Hepatocyte (in vitro differentiated cells): ENCODE data around the gene SMG7. TPM values are rescaled to one million over a fixed set of nuclear protein-coding genes. Genes with fewer than 3 reads are reported as not detected.

Source experiments
- DNase-seq: peaks from one replicate; pipeline ENCODE4 v3.0.0-alpha.2; 2016; ENCODE audit warnings: low spot score
- H2AFZ ChIP-seq: fragments of 200-600 bp; sonication (generic); 2 replicates; pipeline ENCODE4 v1.6.0; 2016; ENCODE audit warnings: antibody characterized with exemption, mild to moderate bottlenecking
- H3K27ac ChIP-seq: fragments of 200-600 bp; sonication (generic); 2 replicates; pipeline ENCODE4 v1.5.1; 2016; ENCODE audit warnings: mild to moderate bottlenecking
- H3K27me3 ChIP-seq: fragments of 200-600 bp; sonication (generic); 2 replicates; pipeline ENCODE4 v1.6.1; 2016
- H3K36me3 ChIP-seq: fragments of 200-600 bp; sonication (generic); replicated peaks from 2 replicates; pipeline ENCODE4 v1.5.1; 2016; ENCODE audit warnings: low read depth; ENCODE audit not compliant: insufficient read depth
- H3K4me1 ChIP-seq: fragments of 200-600 bp; sonication (generic); 2 replicates; pipeline ENCODE4 v1.5.1; 2016; ENCODE audit warnings: mild to moderate bottlenecking, moderate library complexity; ENCODE audit not compliant: insufficient read depth
- H3K4me2 ChIP-seq: fragments of 200-600 bp; sonication (generic); 2 replicates; pipeline ENCODE4 v1.6.0; 2016
- H3K4me3 ChIP-seq: fragments of 200-600 bp; sonication (generic); 2 replicates; pipeline ENCODE4 v1.5.1; 2016; ENCODE audit warnings: mild to moderate bottlenecking
- H3K79me2 ChIP-seq: fragments of 200-600 bp; sonication (generic); 2 replicates; pipeline ENCODE4 v1.6.0; 2017; ENCODE audit warnings: mild to moderate bottlenecking
- H3K9me2 ChIP-seq: fragments of 200-600 bp; sonication (generic); replicated peaks from 2 replicates; pipeline ENCODE4 v1.6.0; 2017; ENCODE audit warnings: mild to moderate bottlenecking; ENCODE audit not compliant: insufficient read depth
- H3K9me3 ChIP-seq: fragments of 200-600 bp; sonication (generic); 2 replicates; pipeline ENCODE4 v1.5.1; 2016; ENCODE audit warnings: low read depth, mild to moderate bottlenecking
- H4K20me1 ChIP-seq: fragments of 200-600 bp; sonication (generic); 2 replicates; pipeline ENCODE4 v1.6.0; 2016; ENCODE audit warnings: mild to moderate bottlenecking; ENCODE audit not compliant: insufficient read depth, poor library complexity, severe bottlenecking
- CTCF ChIP-seq: fragments of 200-600 bp; sonication (generic); IDR thresholded peaks from 2 replicates; pipeline ENCODE4 v1.5.1; 2016; ENCODE audit warnings: antibody characterized with exemption, mild to moderate bottlenecking; ENCODE audit not compliant: poor library complexity
- EZH2 ChIP-seq: fragments of 200-600 bp; sonication (generic); IDR thresholded peaks from 2 replicates; pipeline ENCODE4 v1.6.1; 2016; ENCODE audit warnings: antibody characterized with exemption, mild to moderate bottlenecking, borderline replicate concordance
- EZH2phosphoT487 ChIP-seq: fragments of 200-600 bp; sonication (generic); IDR thresholded peaks from one replicate; pipeline ENCODE4 v1.6.1; 2018; ENCODE audit warnings: antibody characterized with exemption, mild to moderate bottlenecking, low read depth, moderate library complexity; ENCODE audit not compliant: unreplicated experiment, severe bottlenecking
- WGBS: methylation state at CpG from one replicate; pipeline ENCODE4 v1.1.6; 2016; ENCODE audit warnings: low lambda C conversion rate; ENCODE audit errors: missing lambda C conversion rate; 5-methylcytosine and 5-hydroxymethylcytosine counted together
- polyA plus RNA-seq: library from polyadenylated mRNA; unstranded; fragments of >200 nt; fragmentation: Nextera tagmentation; extraction: Ambion mirVana; gene quantifications from 2 replicates; pipeline ENCODE4 v1.2.1, GENCODE V29; 2016
- total RNA-seq: library from RNA; depleted of rRNA; stranded (reverse); fragments of >200 nt; gene quantifications from 2 replicates; pipeline ENCODE4 v1.2.3, GENCODE V29; 2014

SMG7 gene
- total and polyA plus RNA-seq, 2 experiments from 2014 or later: 28.1 to 39.5 TPM

- H4K20me1 ChIP-seq: peaks cover 7% of the 10 kb centered on the region
- H2AFZ ChIP-seq: no peak overlapping the region
- 84% methylated on average over 4 of the region's 4 CpGs for WGBS
- no peaks in the 10 kb centered on the region for H3K9me2 ChIP-seq
- H3K27me3 ChIP-seq: no peaks in the 10 kb centered on the region
- no peak overlapping the region for H3K4me2 ChIP-seq
- H3K27ac ChIP-seq: no peak overlapping the region
- H3K79me2 ChIP-seq: peaks cover 92% of the 10 kb centered on the region
- H3K4me3 ChIP-seq: no peak overlapping the region
- H3K9me3 ChIP-seq: no peaks in the 10 kb centered on the region
- H3K36me3 ChIP-seq: no peaks in the 10 kb centered on the region
- DNase-seq: no peak
- H3K4me1 ChIP-seq: no peaks in the 10 kb centered on the region
- TF ChIP-seq EZH2phosphoT487: no peak
- no peak for TF ChIP-seq CTCF
- TF ChIP-seq EZH2: no peak
Observed at GRCh38 chr1:183506561-183506960, 34.3 kb downstream of the SMG7 start.

GRCh38 chr1:183508694-183509093 is 36.4 kb downstream of the SMG7 start:
- H3K27me3 ChIP-seq: no peaks in the 10 kb centered on the region
- H3K9me3 ChIP-seq: no peaks in the 10 kb centered on the region
- H3K9me2 ChIP-seq: no peaks in the 10 kb centered on the region
- H3K4me1 ChIP-seq: no peaks in the 10 kb centered on the region
- H3K27ac ChIP-seq: no peak overlapping the region
- no peak overlapping the region for H3K4me3 ChIP-seq
- no peaks in the 10 kb centered on the region for H4K20me1 ChIP-seq
- no peak for TF ChIP-seq EZH2
- peaks cover 73% of the 10 kb centered on the region for H3K79me2 ChIP-seq
- H3K4me2 ChIP-seq: no peak overlapping the region
- WGBS: 76% methylated on average over 1 of the region's 1 CpG
- H3K36me3 ChIP-seq: no peaks in the 10 kb centered on the region
- DNase-seq: no peak
- no peak overlapping the region for H2AFZ ChIP-seq

GRCh38 chr1:183512450-183512849 is 40.2 kb downstream of the SMG7 start:
- Histone ChIP-seq H3K9me3 (no peaks in the 10 kb centered on the region), H3K27ac (no peak overlapping the region), H3K9me2 (no peaks in the 10 kb centered on the region), H3K27me3 (no peaks in the 10 kb centered on the region), H3K4me3 (no peak overlapping the region), H3K4me1 (peaks cover 12% of the 10 kb centered on the region), H3K4me2 (no peak overlapping the region), H3K36me3 (no peaks in the 10 kb centered on the region), H4K20me1 (no peaks in the 10 kb centered on the region), H3K79me2 (peaks cover 35% of the 10 kb centered on the region), H2AFZ (no peak overlapping the region)
- WGBS: 90% methylated on average over 2 of the region's 2 CpGs
- TF ChIP-seq EZH2 (no peak), EZH2phosphoT487 (no peak), CTCF (no peak)
- no peak for DNase-seq

- H3K4me2 ChIP-seq: no peak overlapping the region
- peaks cover 12% of the 10 kb centered on the region for H3K4me1 ChIP-seq
- DNase-seq: no peak
- H3K79me2 ChIP-seq: peaks cover 23% of the 10 kb centered on the region
- H2AFZ ChIP-seq: no peak overlapping the region
- no peaks in the 10 kb centered on the region for H3K36me3 ChIP-seq
- H3K27me3 ChIP-seq: no peaks in the 10 kb centered on the region
- no peak overlapping the region for H3K4me3 ChIP-seq
- H3K27ac ChIP-seq: no peak overlapping the region
- 87% methylated on average over 1 of the region's 1 CpG for WGBS
- TF ChIP-seq EZH2phosphoT487: no peak
- H3K9me2 ChIP-seq: no peaks in the 10 kb centered on the region
- H3K9me3 ChIP-seq: no peaks in the 10 kb centered on the region
- H4K20me1 ChIP-seq: no peaks in the 10 kb centered on the region
Observed at GRCh38 chr1:183514235-183514634, 41.9 kb downstream of the SMG7 start.
